Measurements from ENCODE around the gene DCDC1.

The DCDC1 gene

DNA sequence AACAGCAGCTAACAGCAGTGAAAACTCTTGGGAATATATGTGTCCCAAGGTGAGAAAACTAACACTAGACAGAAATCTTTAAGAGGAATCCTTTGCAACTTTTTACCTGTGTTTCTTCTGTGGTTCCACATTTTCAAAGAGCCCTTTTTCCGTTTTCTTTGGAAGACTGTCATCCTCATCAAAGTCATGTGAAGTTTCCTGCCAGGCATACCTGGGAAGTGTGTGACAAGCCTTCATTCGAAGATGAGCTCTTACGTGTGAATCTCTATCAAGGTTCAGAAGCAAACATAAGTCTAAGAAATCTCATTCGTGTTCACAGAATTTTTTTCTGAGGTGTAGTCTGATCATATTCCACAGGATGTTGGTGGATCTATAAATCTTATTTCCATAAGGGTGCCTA is 452.8 kb downstream of the DCDC1 start:
- H3K14ac ChIP-seq (ENCODE audit: low read length), result no peak overlapping the region
- no peak overlapping the region for H3K27ac ChIP-seq (ENCODE audit: low read depth, low read length)
- no peak overlapping the region for H2AFZ ChIP-seq (ENCODE audit: insufficient read depth, low read length, poor library complexity)
- no peak overlapping the region for H2AK5ac ChIP-seq (ENCODE audit: low read length)
- H3K79me2 ChIP-seq (ENCODE audit: control insufficient read depth, insufficient read depth, low read length, poor library complexity), result no peaks in the 10 kb centered on the region
- no peaks in the 10 kb centered on the region for H3K4me1 ChIP-seq (ENCODE audit: control insufficient read depth in 1 of 2, insufficient read depth in 2 of 2, low read length in 2 of 2)
- H3K36me3 ChIP-seq (ENCODE audit: control insufficient read depth in 1 of 2, insufficient read depth in 2 of 2, low read length in 2 of 2), result no peaks in the 10 kb centered on the region
- no peaks in the 10 kb centered on the region for H3K9me3 ChIP-seq (ENCODE audit: insufficient read depth, low read depth, low read length)
- no peak overlapping the region for H3K9ac ChIP-seq (ENCODE audit: low read length)
- H3K4ac ChIP-seq (ENCODE audit: low read depth, low read length), result no peak overlapping the region
- no peak overlapping the region for H3K23ac ChIP-seq (ENCODE audit: low read length)
- H3K79me1 ChIP-seq (ENCODE audit: low read length), result no peaks in the 10 kb centered on the region
- no peak overlapping the region for H3K4me3 ChIP-seq (ENCODE audit: low read depth, low read length)
- no peak overlapping the region for H4K8ac ChIP-seq (ENCODE audit: low read depth, low read length)
- no peak overlapping the region for H4K12ac ChIP-seq (ENCODE audit: low read depth, low read length)
- no peak overlapping the region for H4K91ac ChIP-seq (ENCODE audit: low read depth, low read length)
- H3K4me2 ChIP-seq (ENCODE audit: low read length), result no peak overlapping the region
- no CpG with 5 or more reads among the region's 4 CpGs for WGBS (ENCODE audit: extremely low coverage, insufficient coverage, insufficient read length)
- no peaks in the 10 kb centered on the region for H3K27me3 ChIP-seq (ENCODE audit: insufficient read depth, low read length)
- no peak overlapping the region for H3K18ac ChIP-seq (ENCODE audit: low read length)
- H2BK120ac ChIP-seq (ENCODE audit: insufficient read depth, low read length, poor library complexity), result no peak overlapping the region
- no peak overlapping the region for H2BK5ac ChIP-seq (ENCODE audit: low read depth, low read length, poor library complexity)
- no peak overlapping the region for H2BK12ac ChIP-seq (ENCODE audit: low read length)
- DNase-seq, result no peak

DNA sequence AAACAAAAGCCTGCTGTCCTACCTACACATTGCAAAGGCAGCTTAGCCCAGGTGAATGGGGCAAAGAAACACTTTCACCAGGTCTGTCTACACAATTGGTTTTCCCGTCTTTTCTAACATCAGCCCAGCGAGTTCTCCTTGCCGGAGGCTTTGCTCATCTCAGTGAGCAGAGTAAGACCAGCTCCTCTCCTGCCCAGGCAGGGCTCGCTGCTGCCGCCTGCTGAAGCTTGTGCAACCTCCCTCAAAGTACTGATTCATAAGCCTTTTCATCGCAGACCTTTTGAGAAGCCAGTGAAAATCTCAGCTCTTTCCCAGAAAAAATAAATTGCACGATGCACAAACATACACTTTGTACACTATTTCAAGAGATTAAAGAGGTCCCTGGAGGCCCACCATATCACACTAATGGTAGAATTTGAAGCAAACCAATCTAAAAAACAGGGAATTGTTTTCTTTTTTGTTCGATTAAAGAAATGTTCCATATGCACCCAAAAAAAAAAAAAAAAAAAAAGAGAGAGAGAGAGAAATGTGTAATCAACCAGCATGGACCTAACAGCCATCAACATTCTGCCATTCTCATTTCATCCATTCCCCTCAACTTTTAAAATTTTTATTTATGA is 455.3 kb downstream of the DCDC1 start:
- Histone ChIP-seq H4K91ac (ENCODE audit: low read depth, low read length) (no peak overlapping the region), H4K8ac (ENCODE audit: low read depth, low read length) (no peak overlapping the region), H3K9ac (ENCODE audit: low read length) (no peak overlapping the region), H3K4ac (ENCODE audit: low read depth, low read length) (no peak overlapping the region), H3K79me2 (ENCODE audit: control insufficient read depth, insufficient read depth, low read length, poor library complexity) (no peaks in the 10 kb centered on the region), H3K18ac (ENCODE audit: low read length) (no peak overlapping the region), H2BK12ac (ENCODE audit: low read length) (no peak overlapping the region), H2AFZ (ENCODE audit: insufficient read depth, low read length, poor library complexity) (no peak overlapping the region), H3K4me2 (ENCODE audit: low read length) (no peak overlapping the region), H3K27ac (ENCODE audit: low read depth, low read length) (no peak overlapping the region), H4K12ac (ENCODE audit: low read depth, low read length) (no peak overlapping the region), H3K79me1 (ENCODE audit: low read length) (no peaks in the 10 kb centered on the region), H2BK120ac (ENCODE audit: insufficient read depth, low read length, poor library complexity) (no peak overlapping the region), H3K4me3 (ENCODE audit: low read depth, low read length) (no peak overlapping the region), H3K23ac (ENCODE audit: low read length) (no peak overlapping the region), H2AK5ac (ENCODE audit: low read length) (no peak overlapping the region), H3K9me3 (ENCODE audit: insufficient read depth, low read depth, low read length) (no peaks in the 10 kb centered on the region), H3K14ac (ENCODE audit: low read length) (no peak overlapping the region), H2BK5ac (ENCODE audit: low read depth, low read length, poor library complexity) (no peak overlapping the region), H3K4me1 (ENCODE audit: control insufficient read depth in 1 of 2, insufficient read depth in 2 of 2, low read length in 2 of 2) (peaks cover 4 to 5% of the 10 kb centered on the region in 2 experiments), H3K27me3 (ENCODE audit: insufficient read depth, low read length) (no peaks in the 10 kb centered on the region), H3K36me3 (ENCODE audit: control insufficient read depth in 1 of 2, insufficient read depth in 2 of 2, low read length in 2 of 2) (no peaks in the 10 kb centered on the region)
- no CpG with 5 or more reads among the region's 8 CpGs for WGBS (ENCODE audit: extremely low coverage, insufficient coverage, insufficient read length)
- DNase-seq, result peak; percentile 40 to 61

DNA sequence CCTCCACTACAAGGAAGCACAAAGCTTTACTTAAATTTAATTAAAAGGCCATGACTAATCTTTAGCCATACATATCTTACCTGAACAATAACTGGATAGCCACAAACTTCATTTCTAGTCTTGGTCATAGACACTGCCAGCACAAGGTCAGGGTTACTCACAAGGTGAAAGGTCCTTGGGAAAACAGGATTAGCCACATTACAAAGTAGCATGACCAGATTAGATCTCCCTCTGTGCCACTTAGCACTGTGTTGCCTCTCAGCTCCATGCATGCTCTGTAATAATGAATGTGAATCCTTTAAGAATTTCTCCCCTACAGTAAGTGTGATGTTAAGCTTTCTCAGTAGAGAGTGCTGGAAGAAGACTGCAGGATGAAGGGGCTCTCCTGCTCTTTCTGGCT is 458.3 kb downstream of the DCDC1 start:
- Histone ChIP-seq H2BK5ac (ENCODE audit: low read depth, low read length, poor library complexity) (no peak overlapping the region), H3K27me3 (ENCODE audit: insufficient read depth, low read length) (no peaks in the 10 kb centered on the region), H3K14ac (ENCODE audit: low read length) (no peak overlapping the region), H3K79me1 (ENCODE audit: low read length) (no peaks in the 10 kb centered on the region), H3K36me3 (ENCODE audit: control insufficient read depth in 1 of 2, insufficient read depth in 2 of 2, low read length in 2 of 2) (no peaks in the 10 kb centered on the region), H3K9me3 (ENCODE audit: insufficient read depth, low read depth, low read length) (no peaks in the 10 kb centered on the region), H4K8ac (ENCODE audit: low read depth, low read length) (no peak overlapping the region), H3K18ac (ENCODE audit: low read length) (no peak overlapping the region), H2AK5ac (ENCODE audit: low read length) (no peak overlapping the region), H3K27ac (ENCODE audit: low read depth, low read length) (no peak overlapping the region), H2BK120ac (ENCODE audit: insufficient read depth, low read length, poor library complexity) (no peak overlapping the region), H2AFZ (ENCODE audit: insufficient read depth, low read length, poor library complexity) (no peak overlapping the region), H4K12ac (ENCODE audit: low read depth, low read length) (no peak overlapping the region), H3K4me1 (ENCODE audit: control insufficient read depth in 1 of 2, insufficient read depth in 2 of 2, low read length in 2 of 2) (peaks cover 4 to 5% of the 10 kb centered on the region in 2 experiments), H3K23ac (ENCODE audit: low read length) (no peak overlapping the region), H4K91ac (ENCODE audit: low read depth, low read length) (no peak overlapping the region), H3K9ac (ENCODE audit: low read length) (no peak overlapping the region), H3K79me2 (ENCODE audit: control insufficient read depth, insufficient read depth, low read length, poor library complexity) (no peaks in the 10 kb centered on the region), H3K4ac (ENCODE audit: low read depth, low read length) (no peak overlapping the region), H2BK12ac (ENCODE audit: low read length) (no peak overlapping the region), H3K4me2 (ENCODE audit: low read length) (peak overlapping the region; percentile 11), H3K4me3 (ENCODE audit: low read depth, low read length) (no peak overlapping the region)
- DNase-seq, result peak; percentile 4 to 66

DNA sequence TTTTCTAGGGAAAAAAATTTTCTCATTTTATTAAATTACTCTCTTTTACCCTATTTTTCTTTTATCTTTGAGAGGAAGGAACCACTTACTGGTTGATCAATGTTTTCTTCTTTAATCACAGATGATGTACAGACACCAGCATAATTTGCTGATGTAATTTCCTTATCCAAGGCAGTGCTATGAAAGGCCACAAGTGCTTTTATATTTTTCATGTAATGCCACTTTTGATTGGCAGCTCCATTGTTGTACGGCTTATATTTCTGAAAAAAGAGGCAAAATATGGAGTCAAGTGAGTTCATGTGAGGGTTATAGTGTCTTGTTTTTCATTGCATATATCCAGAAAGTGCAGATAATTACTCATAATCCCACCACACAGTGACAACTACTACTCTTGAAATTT is 460.7 kb downstream of the DCDC1 start:
- no peak overlapping the region for H3K18ac ChIP-seq (ENCODE audit: low read length)
- no peak overlapping the region for H3K27ac ChIP-seq (ENCODE audit: low read depth, low read length)
- no peaks in the 10 kb centered on the region for H3K79me2 ChIP-seq (ENCODE audit: control insufficient read depth, insufficient read depth, low read length, poor library complexity)
- WGBS (ENCODE audit: extremely low coverage, insufficient coverage, insufficient read length), result no CpG with 5 or more reads among the region's 1 CpG
- no peak overlapping the region for H4K8ac ChIP-seq (ENCODE audit: low read depth, low read length)
- no peak overlapping the region for H3K4ac ChIP-seq (ENCODE audit: low read depth, low read length)
- no peak overlapping the region for H3K4me2 ChIP-seq (ENCODE audit: low read length)
- no peak for DNase-seq
- no peak overlapping the region for H3K23ac ChIP-seq (ENCODE audit: low read length)
- H3K9ac ChIP-seq (ENCODE audit: low read length), result no peak overlapping the region
- no peak overlapping the region for H4K91ac ChIP-seq (ENCODE audit: low read depth, low read length)
- no peak overlapping the region for H3K14ac ChIP-seq (ENCODE audit: low read length)
- H2BK12ac ChIP-seq (ENCODE audit: low read length), result no peak overlapping the region
- H2BK5ac ChIP-seq (ENCODE audit: low read depth, low read length, poor library complexity), result no peak overlapping the region
- H3K9me3 ChIP-seq (ENCODE audit: insufficient read depth, low read depth, low read length), result no peaks in the 10 kb centered on the region
- H3K79me1 ChIP-seq (ENCODE audit: low read length), result no peaks in the 10 kb centered on the region
- H3K36me3 ChIP-seq (ENCODE audit: control insufficient read depth in 1 of 2, insufficient read depth in 2 of 2, low read length in 2 of 2), result no peaks in the 10 kb centered on the region
- no peak overlapping the region for H4K12ac ChIP-seq (ENCODE audit: low read depth, low read length)
- no peak overlapping the region for H2AK5ac ChIP-seq (ENCODE audit: low read length)
- peaks cover 4 to 5% of the 10 kb centered on the region in 2 experiments for H3K4me1 ChIP-seq (ENCODE audit: control insufficient read depth in 1 of 2, insufficient read depth in 2 of 2, low read length in 2 of 2)
- no peak overlapping the region for H3K4me3 ChIP-seq (ENCODE audit: low read depth, low read length)
- H2AFZ ChIP-seq (ENCODE audit: insufficient read depth, low read length, poor library complexity), result no peak overlapping the region
- H2BK120ac ChIP-seq (ENCODE audit: insufficient read depth, low read length, poor library complexity), result no peak overlapping the region
- no peaks in the 10 kb centered on the region for H3K27me3 ChIP-seq (ENCODE audit: insufficient read depth, low read length)

Data from trophoblast cell (in vitro differentiated cells and primary cell).